Stimulated activated CD8-positive, alpha-beta memory T cell treated with anti-CD3 and anti-CD28 coated beads, Interleukin-2, amount 100 ng/mL, for 48 hours (primary cell): Measurements from ENCODE around the gene CSF1R.

Source experiments
- DNase-seq, 2 donors: peaks; one replicate each; pipeline ENCODE4 v3.0.0-alpha.2; 2020; ENCODE audit warnings: low read depth in 2 of 2

The CSF1R gene

DNA sequence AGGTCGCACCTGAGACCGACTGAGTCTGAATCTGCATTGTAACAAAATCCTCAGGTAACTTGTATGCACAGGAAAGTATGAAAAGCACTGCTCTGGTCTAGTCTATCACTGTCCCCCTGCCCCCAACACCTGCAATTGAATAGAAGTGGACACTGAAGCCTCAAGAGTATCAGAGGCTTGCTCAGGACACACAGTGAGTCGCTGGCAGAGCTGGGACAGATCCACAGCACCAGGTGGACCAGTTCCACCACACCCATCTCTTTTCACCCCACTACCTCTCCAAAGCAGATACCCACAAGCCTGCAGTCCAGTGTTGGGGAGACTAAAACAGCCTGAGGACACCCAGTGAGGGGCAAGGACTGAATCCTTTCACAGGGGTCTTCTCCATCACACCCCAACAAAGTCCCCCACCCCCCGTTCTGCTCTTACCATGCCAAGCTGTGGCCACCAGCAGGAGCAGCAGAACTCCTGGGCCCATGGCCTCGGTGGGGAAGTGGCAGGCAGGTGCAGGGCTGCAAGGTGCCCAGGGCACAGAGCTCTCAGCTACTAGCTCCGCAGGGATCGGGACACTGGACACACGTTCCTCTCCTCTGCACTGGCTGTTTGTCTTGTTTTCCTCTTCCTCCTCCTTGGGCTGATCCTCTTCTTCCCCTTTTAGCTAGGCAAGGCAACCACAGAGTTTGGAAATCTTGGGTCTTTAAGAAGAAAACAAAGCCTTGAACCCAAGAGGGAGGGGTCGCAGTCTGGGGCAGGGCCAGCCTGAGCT, at the start of gene CSF1R:
Gene CSF1R, minus strand, starts transcription at position 605 of the 766 bp plus-strand sequence. Its CDS starts 127 bp downstream, at position 478.
- DNase-seq, result no peak

DNA sequence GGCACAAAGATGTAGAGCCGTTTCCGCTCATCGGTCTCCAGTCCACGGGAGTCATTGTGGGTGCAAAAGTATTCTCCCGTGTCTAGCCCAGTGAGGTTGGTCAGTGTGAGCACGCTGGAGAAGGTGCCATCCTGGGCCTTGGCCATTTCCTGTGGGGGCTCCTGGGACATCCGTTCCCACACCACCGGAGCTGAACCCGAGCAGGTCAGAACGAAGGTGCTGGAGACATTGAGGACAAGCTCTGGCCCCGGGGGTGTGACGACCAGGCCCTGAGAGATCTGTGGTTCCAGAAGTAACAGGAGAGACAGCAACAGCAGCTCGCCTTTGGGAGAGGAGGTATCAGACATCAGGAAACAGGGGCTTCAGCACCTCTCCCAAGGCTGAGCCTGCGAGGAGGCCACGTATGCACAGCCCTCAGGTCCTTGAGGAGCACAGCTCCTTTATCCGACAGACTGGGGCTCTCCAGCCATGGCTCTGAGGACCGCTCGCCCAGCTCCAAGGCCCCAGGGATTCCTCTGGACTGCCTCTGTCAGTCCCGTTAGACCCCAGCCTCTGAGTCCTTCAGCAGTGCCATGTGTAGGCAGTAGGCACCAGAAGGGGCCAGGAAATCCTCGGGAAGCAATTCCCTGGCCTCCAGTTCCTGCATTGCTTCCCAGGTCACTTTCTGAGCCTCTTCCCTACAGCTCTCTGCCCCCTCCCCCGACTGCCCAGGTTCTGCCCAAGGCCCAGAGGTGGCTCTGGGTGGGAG, 49.4 kb upstream of the CSF1R start:
- DNase-seq, result no peak

DNA sequence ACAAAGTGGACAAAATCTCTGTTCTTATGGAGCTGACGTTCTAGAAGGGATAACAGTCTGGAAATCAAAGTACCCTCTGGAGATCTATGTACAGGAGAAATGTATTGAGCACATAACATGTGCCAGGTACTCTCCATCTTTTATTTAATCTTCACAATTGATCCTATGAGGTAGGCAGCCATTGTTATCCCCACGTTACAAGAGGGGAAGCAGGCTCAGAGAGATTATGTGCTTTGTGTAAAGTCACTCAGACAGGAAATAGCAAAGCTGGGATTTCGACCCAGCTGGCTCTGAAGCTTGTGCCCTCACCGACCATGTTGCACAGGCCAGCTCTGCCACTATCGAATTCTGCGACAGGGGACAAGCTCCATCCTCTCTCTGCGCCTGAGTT, 47.8 kb upstream of the CSF1R start:
- DNase-seq, result no peak

DNA sequence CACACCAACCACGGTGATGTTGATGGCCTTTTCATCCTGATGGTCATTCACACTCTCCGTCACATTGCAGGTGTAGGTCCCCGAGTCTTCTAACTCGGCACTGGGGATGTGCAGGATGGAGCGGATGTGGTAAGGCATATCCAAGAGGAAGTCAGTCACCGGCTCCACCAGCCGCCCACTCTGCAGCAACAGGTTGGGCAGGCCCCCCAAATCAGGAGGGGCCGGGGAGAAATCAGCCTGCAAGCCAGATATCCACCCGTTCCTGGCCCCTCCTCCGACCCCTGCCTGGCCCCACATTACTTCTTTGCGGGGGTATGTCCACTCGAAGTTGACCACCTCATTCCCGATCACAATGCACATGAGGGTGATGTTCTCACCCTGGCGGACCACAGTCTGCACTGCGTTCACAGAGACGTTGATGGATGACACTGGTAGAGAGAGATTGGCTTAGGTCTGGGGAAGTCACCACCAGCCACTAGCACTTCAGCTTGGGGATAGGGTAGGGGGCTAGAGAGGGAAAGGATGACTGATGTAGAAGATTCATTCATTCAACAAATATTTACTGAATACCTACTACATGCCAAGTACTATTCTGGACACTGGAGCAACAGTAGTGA, 47.3 kb upstream of the CSF1R start:
- no peak for DNase-seq

DNA sequence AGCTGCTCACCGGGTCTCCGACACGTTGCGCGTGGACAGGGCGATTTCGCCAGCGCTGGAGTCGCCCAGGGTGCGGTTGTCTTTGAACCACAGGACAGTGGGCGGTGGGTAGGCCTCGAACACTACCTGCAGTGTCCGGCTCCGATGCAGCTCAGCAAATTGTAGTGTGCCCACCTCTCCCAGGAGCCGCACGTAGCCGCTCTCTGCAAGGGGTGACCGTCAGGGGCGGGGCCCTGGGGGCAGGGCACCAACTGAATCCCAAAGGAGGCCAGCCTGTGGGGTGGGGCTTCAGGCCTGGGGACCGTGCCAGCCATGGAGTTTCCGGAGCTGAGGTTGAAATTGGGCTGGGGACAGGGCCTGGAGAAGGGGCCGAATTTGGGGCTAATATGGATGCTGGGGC, 46.4 kb upstream of the CSF1R start:
- no peak for DNase-seq

DNA sequence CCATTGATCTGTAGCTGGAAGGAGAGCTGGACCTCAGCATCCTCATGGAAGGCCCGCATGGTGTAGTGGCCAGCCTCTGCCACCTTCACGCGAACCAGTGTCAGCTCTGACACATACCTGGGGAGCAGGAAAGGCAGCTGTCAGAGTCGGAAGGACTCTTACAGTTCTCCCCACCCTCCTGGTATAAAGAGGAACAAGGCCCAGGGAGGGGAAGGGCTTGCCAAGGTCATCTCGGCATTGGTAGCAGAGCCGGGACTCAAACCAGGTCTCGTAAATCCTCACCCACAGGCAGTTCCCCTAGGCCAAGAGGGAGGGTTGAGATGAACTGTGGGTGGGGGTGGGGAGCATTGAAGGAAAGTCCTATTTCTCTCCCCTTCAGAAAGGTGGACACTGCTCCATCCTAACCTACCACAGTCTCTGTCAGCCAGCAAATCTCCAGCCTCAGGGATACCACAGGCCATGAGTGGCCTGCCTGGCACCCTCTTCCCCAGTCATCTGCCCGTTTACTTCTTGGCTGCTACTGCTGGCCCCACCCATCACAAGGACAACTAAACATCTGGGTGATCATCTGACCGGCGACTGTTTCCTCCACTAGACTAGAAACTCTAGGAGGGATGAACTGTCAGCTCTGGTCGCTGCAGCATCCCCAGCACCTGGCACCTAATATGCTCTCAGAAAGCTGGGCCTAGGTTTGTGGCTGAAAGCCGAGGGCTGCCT, 45.8 kb upstream of the CSF1R start:
- DNase-seq, result no peak

DNA sequence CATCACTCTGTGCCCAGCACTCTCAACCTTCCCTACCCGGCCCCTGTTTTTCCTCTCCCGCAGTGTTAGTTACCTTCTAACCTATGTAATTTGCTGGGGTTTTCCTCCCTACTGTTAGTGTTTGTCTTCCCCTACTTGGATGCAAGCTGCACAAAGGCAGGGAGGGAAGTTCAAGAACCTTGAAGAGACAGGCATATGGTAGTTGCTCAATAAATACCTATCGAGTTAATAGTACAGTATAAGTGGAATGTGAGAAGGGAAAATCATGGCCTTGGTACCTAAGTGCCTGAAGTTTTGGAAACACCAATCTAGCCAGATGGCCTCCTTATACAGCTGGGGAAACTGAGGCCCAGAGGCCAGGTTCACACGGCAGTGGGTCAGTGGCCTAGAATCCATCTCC, 45.1 kb upstream of the CSF1R start:
- DNase-seq, result no peak

DNA sequence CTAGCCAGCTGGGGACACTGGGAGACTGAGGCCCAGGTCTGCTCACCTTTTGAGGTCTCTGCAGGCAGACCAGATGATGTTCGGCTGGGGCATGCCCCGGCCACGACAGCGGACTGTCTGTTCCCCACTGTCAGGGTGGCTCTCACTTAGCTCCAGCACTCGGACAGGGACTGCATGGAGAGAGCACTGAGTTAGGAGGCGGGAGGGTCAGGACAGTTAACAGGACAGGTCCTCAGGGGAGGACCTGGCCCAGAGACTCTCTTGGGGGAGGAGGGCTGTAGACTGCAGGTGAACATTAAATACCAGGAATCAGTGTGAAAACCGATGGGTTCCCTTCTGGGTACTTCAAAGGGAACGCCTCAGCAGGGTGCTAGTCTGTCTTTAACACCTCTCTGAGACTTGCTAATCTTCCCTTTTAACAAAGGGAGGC, 44.2 kb upstream of the CSF1R start:
- no peak for DNase-seq

DNA sequence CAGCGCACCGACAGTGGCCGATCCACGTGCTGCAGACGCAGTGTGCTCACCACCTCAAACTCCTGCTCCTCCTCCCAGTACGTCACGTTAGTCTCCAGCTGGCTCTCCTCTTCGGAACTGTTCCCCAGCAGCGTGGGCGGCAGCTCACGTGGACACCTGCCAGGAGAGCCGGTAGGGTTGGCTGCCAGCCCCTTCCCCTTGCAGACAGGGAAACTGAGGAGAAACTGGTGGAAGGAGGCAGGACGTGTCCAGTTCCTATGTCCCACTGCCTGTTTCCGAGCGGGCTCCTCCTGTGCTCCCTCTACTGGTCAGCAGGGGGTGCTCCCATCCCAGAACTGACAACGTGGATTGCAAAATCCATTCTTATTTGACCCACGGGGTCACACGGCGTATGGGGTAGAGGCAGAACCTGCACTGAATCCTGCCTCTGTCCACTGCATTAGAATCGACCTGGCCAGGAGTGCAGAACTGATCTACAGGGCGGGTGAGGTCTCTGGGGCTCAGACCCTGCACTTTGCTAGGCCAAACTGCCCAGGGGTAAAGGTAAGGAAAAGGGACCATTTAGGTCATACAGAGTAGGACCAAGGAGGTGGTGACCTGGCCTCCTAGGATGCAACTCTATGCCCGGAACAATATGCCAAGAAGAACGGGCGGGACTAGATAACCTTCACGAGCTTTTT, 43.6 kb upstream of the CSF1R start:
- peak; percentile 19 to 28 for DNase-seq

DNA sequence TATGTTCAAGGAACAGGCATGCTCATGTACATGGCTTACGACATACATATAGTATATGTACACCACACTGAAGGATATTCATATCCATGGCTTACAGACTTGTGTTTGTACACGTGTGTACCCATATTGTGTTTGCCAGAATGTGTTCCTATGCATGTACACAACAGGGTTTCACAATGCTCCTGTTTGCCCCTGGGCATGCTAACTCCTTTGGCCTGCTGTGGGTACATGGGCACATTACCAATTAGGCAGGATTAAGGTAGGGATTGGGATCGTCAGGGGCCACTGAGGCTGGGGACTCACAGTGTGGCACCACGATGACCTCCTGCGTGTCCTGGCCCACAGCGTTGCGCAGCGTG, 43.1 kb upstream of the CSF1R start:
- DNase-seq, result no peak

DNA sequence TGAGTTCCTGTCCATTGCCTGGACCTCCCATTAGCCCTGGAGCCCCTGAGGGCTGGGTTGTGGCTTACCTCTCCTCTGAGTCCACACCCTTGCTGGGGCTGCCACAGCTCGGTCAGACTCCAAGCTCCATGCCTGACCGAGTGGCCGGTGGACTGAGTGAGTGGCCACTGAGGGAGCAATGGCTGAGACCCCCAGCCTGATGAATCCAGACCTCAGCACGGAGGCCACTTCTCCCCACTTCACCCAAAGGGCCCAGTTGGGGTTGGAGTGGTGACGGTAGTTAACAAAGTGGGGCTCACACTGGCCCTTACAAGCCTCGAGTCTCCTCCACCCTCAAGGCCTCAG, 40.5 kb upstream of the CSF1R start:
- no peak for DNase-seq

DNA sequence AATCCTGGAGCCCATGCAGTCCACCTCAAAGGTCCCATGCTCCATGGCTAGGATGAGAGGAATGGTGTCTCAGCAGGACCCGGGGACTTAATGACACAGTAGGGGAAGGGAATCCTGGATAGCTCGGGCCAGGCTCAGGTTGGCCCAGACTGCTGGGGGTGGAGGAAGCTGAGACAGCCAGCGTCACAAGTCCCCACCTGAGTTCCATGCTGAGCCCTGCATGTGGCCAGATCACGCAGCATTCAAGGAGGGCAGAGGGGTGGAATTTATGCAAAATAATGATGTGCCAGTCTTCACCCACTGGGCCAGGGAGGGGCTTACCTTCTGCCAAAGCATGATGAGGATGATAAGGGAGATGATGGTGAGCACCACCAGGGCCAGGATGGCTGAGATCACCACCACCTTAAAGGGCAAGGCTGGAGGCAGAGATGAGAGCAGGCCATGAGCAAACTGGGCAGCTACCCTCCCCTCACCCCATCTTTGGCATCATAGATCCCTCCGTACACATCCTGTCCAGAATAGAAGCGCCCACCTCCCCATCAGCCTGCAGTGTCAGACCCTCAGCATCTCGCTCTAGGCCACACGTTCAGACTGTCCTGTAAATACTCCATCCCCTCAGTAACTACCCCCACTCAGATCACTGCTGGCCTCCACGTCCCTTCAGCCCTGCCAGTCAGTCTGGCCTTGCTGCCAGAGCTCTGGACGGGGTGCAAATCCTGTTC, 40.0 kb upstream of the CSF1R start:
- no peak for DNase-seq

DNA sequence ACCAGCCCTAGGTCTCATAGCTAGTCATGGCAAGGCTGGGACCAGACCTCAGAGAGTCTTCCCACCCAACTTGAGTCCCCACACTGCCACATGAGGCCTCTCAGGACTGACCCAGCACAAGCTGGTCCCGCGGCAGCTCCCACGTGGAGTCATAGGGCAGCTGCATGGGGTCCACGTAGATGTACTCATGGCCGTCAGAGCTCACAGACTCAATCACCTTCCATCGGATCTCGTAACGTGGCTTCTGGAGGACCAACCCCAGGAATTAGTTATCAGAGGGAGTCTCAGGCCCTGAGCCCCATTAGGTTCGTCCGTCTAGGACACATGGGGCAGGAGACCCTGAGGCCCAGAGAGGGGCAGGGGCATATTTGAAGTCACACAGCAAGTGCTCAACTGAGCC, 39.0 kb upstream of the CSF1R start:
- DNase-seq, result no peak

DNA sequence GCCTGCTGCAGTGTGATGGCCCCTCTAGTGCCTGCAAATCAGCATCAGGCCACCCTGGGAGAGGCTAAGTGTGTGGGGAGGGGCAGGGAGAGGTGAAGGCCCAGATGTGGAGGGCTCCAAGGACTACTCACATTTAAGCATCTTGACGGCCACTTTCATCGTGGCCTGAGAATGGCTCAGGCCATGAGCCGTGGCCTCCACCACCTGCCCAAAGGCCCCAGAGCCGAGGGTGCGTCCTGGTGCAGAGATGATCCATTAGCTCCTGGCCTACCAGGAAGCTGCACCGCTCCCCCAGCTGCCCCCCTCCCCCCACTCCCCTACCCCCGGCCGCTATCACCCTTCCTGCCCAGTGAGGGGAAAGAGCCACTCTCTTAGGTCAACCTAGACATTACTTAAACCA, 38.2 kb upstream of the CSF1R start:
- DNase-seq, result no peak

DNA sequence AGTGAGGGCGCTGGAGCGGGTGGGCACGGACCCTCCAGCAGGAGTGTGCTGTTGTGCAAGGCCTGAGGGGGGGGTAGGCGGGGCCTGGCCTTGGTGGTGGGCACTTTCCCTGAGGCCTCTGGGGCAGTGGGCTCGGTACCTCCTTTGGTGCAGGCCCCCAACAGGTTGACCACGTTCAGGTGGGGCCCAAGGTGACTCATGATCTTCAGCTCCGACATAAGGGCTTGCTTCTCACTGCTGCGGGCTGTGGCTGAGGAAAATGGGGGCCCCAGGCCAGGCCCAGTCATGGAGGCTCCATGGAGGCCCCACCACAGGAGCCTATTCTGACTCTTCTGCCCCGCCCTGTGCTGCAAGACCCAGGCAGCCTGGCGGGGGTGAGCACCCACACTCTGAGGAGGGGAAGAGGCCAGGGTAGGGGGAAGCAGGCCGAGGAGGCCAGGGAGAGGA, 37.8 kb upstream of the CSF1R start:
- DNase-seq, result no peak

DNA sequence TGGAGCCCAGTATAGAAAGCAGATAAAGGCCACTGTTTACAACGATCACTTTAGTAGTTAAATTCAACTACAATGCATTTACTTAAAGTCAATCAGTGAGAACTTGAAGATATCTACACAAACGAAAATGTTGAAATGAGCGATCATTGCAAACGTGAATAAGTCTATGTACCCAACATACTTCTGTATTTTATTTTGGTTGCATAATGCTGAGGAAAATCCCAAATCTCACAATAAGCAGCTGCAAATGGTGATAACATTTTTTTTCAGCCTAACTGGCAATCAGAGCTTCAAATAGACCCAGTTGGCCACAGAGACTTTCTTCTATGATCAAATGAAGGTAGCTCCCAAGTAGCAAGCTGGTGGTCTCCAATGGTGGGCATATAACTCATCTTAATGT, 37.2 kb upstream of the CSF1R start:
- DNase-seq, result no peak

DNA sequence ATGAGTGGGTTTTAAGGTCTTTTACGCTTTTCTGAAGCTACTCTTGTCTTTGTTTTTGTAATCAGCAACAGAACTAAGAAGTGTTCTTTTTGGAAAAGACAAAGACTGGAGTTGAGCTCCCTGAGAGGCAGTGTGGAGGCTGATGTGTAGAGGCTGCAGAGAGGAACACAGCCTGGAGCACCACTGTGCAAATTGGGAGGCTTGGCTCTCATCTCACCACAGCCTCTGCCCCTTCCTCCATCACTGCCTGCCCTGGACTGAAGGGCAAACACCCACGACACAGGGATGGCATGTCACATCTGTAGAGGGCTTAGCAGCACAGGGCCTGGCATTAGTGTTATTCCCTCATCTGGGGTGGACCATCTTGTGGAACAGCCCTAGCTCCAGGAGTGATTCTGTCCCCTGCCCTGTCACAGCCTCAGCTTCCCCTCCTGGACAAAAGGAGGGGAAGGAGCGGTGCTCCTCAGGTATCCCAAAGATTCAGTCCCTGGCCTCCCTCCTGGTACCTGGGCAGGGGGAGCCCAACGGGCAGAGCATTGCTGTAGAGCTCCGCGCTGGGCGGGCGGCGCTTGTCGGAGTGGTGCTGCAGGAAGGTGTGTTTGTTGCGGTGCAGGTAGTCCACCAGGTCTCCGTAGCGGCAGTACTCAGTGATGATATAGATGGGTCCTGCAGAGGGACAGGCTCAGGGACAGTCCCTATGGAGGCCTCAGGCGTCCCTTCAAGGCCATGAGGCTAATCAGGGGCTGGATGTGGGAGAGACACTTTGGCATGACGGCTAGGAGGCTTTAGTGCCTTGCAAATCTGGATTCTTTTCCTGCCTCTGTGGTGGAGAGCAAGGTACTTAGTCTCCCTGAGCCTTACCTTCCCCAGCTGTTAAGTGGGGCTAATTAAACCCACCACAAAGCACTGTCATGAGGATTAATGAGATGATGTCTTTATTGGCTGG, 36.5 kb upstream of the CSF1R start:
- no peak for DNase-seq

DNA sequence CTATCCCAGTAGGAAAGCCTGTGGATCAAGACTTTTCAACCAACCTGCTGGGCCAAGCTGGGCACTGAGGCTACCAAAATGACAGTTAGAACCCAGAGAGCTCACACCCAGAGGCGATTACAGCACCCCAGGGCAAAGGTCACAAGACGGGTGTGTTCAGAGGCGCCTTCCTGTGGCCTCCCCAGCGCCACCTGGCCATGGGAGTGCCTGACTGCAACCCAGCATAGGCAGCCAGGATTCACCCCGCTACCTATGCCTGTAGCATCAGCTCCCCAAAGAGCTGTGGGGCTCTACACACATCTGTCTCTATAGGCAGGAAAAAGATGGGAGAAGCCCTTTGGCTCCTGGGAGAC, 35.8 kb upstream of the CSF1R start:
- peak in 1 of 2 donors; percentile 9 for DNase-seq

DNA sequence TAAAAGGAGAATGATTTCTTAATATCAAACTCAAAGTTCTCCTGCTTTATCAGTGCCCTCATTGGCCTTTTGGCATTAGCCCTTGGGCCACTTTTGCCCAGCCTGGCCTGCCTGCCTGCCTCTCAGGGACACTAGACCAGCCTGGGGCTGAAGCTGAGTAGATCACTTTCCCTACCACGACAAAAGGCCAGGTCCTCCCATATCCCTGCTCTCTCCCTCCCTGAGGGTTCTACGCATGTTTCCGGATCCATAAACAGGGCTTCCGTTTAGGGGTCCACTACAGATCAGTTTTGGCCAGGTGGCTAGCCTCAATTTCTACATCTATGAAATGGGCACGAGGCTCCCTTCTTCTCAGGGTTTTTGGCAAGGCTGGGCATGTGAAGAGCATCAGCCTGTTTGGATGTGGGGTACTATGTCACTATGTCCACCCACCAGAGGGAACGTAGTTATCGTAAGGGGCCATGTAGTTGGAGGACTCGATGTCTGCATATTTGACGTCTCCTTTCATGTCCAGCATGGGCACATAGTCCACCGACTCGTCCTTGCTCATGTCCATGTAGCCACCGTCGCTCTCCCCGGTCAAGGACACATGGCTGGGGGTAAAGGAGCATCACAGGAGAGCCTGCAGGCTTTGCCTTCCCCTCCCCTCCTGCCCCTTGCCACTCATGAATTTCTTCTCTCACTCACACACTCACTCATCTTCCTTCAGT, 35.2 kb upstream of the CSF1R start:
- no peak for DNase-seq
